ENCODE data around the gene CYP4B1.
"Not testable (repeated sequence)": the region's sequence is repeated elsewhere in the genome, so short reads cannot be mapped to it uniquely, and the experiment has no call there.

GRCh38 chr1:46788634-46789033 is 10.2 kb upstream of the CYP4B1 start:
- not testable (repeated sequence) for TF ChIP-seq TAF1 (IDR thresholded peaks at IDR 0.05; ENCODE audit: borderline replicate concordance, low read depth, low read length); POLR2AphosphoS5 (IDR thresholded peaks at IDR 0.05; ENCODE audit: low read depth, low read length)

All from GM12892 (cell line).